WTC11 (cell line): ENCODE results near the gene LGALS16.

Experiments used
- CREM ChIP-seq: sonication (generic); formaldehyde crosslinking; IDR thresholded peaks from 2 replicates; pipeline ENCODE4 v1.8.1; 2022; ENCODE audit warnings: mild to moderate bottlenecking, missing genetic modification reagents, moderate library complexity
- ELF4 ChIP-seq: sonication (generic); formaldehyde crosslinking; IDR thresholded peaks from 2 replicates; pipeline ENCODE4 v1.8.1; 2022; ENCODE audit warnings: low read depth, mild to moderate bottlenecking, moderate library complexity, missing genetic modification reagents
- MLX ChIP-seq: sonication (generic); formaldehyde crosslinking; IDR thresholded peaks from 2 replicates; pipeline ENCODE4 v1.8.1; 2023; ENCODE audit warnings: mild to moderate bottlenecking, missing genetic modification reagents, moderate library complexity
- NR2C2 ChIP-seq: sonication (generic); formaldehyde crosslinking; IDR thresholded peaks from 2 replicates; pipeline ENCODE4 v1.8.0; 2022; ENCODE audit warnings: mild to moderate bottlenecking, missing genetic modification reagents
- SMAD4 ChIP-seq: sonication (generic); formaldehyde crosslinking; IDR thresholded peaks from 2 replicates; pipeline ENCODE4 v1.8.0; 2022; ENCODE audit warnings: mild to moderate bottlenecking, missing genetic modification reagents
- STAT6 ChIP-seq: sonication (generic); formaldehyde crosslinking; conservative IDR thresholded peaks from 2 replicates; pipeline ENCODE4 v1.8.1; 2023; ENCODE audit warnings: mild to moderate bottlenecking, low read depth, missing genetic modification reagents, moderate library complexity
- TEAD4 ChIP-seq: sonication (generic); formaldehyde crosslinking; IDR thresholded peaks from 2 replicates; pipeline ENCODE4 v1.8.0; 2022; ENCODE audit warnings: mild to moderate bottlenecking, missing genetic modification reagents
- ZBTB21 ChIP-seq: sonication (generic); formaldehyde crosslinking; IDR thresholded peaks from 2 replicates; pipeline ENCODE4 v1.8.1; 2023; ENCODE audit warnings: mild to moderate bottlenecking, missing genetic modification reagents, borderline replicate concordance
- ZNF263 ChIP-seq: sonication (generic); formaldehyde crosslinking; IDR thresholded peaks from 2 replicates; pipeline ENCODE4 v1.8.1; 2022; ENCODE audit warnings: low read depth, mild to moderate bottlenecking, moderate library complexity, missing genetic modification reagents
- ZNF532 ChIP-seq: fragments of 250-450 bp; sonication (Bioruptor Pico); IDR thresholded peaks from 2 replicates; pipeline ENCODE4 v1.9.0; 2021; ENCODE audit warnings: mild to moderate bottlenecking, borderline replicate concordance
- ZNF671 ChIP-seq: fragments of 250-450 bp; sonication (Bioruptor Pico); IDR thresholded peaks from 2 replicates; pipeline ENCODE4 v1.8.0; 2021; ENCODE audit warnings: mild to moderate bottlenecking
- TF ChIP-seq, protein P1 (sequence below): fragments of 200-600 bp; IDR thresholded peaks from 2 replicates; pipeline ENCODE4 v1.8.0; 2022; ENCODE audit warnings: antibody characterized with exemption
- TF ChIP-seq, protein P2 (sequence below): sonication (generic); formaldehyde crosslinking; IDR thresholded peaks from 2 replicates; pipeline ENCODE4 v1.8.1; 2023; ENCODE audit warnings: mild to moderate bottlenecking, missing genetic modification reagents
- TF ChIP-seq, protein P3 (sequence below): sonication (generic); formaldehyde crosslinking; IDR thresholded peaks from 2 replicates; pipeline ENCODE4 v1.8.1; 2023; ENCODE audit warnings: mild to moderate bottlenecking, moderate library complexity, missing genetic modification reagents

DNA sequence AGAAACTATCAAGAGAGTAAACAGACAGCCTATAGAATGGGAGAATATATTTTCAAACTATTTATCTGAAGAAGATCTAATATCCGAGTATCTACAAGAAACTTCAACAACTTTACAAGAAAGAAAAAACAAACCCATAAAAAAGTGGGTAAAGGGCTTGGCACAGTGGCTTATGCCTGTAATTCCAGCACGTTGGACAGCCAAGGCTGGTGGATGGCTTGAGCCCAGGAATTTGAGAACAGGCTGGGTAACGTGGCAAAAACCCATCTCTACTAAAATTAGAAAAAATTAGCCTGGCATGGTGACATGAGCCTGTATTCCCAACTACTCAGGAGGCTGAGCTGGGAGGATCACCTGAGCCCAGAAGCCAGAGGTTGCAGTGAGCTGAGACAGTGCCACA is 7.8 kb upstream of the LGALS16 start:
- TF ChIP-seq, protein P1, sequence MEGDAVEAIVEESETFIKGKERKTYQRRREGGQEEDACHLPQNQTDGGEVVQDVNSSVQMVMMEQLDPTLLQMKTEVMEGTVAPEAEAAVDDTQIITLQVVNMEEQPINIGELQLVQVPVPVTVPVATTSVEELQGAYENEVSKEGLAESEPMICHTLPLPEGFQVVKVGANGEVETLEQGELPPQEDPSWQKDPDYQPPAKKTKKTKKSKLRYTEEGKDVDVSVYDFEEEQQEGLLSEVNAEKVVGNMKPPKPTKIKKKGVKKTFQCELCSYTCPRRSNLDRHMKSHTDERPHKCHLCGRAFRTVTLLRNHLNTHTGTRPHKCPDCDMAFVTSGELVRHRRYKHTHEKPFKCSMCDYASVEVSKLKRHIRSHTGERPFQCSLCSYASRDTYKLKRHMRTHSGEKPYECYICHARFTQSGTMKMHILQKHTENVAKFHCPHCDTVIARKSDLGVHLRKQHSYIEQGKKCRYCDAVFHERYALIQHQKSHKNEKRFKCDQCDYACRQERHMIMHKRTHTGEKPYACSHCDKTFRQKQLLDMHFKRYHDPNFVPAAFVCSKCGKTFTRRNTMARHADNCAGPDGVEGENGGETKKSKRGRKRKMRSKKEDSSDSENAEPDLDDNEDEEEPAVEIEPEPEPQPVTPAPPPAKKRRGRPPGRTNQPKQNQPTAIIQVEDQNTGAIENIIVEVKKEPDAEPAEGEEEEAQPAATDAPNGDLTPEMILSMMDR: no peak
- TF ChIP-seq, protein P2, sequence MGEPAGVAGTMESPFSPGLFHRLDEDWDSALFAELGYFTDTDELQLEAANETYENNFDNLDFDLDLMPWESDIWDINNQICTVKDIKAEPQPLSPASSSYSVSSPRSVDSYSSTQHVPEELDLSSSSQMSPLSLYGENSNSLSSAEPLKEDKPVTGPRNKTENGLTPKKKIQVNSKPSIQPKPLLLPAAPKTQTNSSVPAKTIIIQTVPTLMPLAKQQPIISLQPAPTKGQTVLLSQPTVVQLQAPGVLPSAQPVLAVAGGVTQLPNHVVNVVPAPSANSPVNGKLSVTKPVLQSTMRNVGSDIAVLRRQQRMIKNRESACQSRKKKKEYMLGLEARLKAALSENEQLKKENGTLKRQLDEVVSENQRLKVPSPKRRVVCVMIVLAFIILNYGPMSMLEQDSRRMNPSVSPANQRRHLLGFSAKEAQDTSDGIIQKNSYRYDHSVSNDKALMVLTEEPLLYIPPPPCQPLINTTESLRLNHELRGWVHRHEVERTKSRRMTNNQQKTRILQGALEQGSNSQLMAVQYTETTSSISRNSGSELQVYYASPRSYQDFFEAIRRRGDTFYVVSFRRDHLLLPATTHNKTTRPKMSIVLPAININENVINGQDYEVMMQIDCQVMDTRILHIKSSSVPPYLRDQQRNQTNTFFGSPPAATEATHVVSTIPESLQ (CRISPR knock-in tag): no peak
- TF ChIP-seq CREM (CRISPR knock-in tag): no peak
- TF ChIP-seq, protein P3, sequence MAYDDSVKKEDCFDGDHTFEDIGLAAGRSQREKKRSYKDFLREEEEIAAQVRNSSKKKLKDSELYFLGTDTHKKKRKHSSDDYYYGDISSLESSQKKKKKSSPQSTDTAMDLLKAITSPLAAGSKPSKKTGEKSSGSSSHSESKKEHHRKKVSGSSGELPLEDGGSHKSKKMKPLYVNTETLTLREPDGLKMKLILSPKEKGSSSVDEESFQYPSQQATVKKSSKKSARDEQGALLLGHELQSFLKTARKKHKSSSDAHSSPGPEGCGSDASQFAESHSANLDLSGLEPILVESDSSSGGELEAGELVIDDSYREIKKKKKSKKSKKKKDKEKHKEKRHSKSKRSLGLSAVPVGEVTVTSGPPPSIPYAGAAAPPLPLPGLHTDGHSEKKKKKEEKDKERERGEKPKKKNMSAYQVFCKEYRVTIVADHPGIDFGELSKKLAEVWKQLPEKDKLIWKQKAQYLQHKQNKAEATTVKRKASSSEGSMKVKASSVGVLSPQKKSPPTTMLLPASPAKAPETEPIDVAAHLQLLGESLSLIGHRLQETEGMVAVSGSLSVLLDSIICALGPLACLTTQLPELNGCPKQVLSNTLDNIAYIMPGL: no peak
- no peak for TF ChIP-seq STAT6 (CRISPR knock-in tag)
- TF ChIP-seq ZNF671 (CRISPR knock-in tag): no peak
- no peak for TF ChIP-seq ELF4
- TF ChIP-seq ZNF263 (CRISPR knock-in tag): no peak
- TF ChIP-seq MLX (CRISPR knock-in tag): no peak
- no peak for TF ChIP-seq SMAD4 (CRISPR knock-in tag)
- TF ChIP-seq NR2C2: no peak
- TF ChIP-seq ZNF532: no peak
- no peak for TF ChIP-seq ZBTB21 (CRISPR knock-in tag)
- TF ChIP-seq TEAD4 (CRISPR knock-in tag): no peak
